ENCODE results near the gene MEG3.

DNA sequence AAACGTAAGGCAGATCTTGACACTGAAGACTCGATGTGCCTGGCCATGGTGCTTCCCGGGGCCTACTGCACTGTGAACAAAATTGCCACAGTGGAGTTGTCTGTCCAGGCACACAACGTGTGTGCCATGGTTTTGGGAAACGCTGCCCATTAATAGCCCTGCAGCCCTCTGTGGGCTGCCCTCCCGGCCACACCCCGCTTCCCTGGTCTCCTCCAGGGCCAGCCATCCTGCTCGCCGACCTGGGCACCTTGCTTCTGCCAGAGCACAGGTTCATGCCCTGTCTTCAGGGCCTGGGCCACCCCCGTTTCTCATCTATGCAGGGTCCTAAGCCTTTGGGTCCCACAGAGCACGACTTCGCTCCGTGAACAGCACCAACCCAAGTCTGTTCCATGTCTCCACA lies 18.9 kb downstream of the MEG3 start:
- TF ChIP-seq, protein P1, sequence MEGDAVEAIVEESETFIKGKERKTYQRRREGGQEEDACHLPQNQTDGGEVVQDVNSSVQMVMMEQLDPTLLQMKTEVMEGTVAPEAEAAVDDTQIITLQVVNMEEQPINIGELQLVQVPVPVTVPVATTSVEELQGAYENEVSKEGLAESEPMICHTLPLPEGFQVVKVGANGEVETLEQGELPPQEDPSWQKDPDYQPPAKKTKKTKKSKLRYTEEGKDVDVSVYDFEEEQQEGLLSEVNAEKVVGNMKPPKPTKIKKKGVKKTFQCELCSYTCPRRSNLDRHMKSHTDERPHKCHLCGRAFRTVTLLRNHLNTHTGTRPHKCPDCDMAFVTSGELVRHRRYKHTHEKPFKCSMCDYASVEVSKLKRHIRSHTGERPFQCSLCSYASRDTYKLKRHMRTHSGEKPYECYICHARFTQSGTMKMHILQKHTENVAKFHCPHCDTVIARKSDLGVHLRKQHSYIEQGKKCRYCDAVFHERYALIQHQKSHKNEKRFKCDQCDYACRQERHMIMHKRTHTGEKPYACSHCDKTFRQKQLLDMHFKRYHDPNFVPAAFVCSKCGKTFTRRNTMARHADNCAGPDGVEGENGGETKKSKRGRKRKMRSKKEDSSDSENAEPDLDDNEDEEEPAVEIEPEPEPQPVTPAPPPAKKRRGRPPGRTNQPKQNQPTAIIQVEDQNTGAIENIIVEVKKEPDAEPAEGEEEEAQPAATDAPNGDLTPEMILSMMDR (IDR thresholded peaks at IDR 0.05): no peak
- TF ChIP-seq EP300 (IDR thresholded peaks at IDR 0.05) (no peak), POLR2A (IDR thresholded peaks at IDR 0.05) (no peak), POLR2AphosphoS5 (IDR thresholded peaks at IDR 0.05) (no peak)
